ENCODE data around the gene AFAP1L1.
A peak's percentile ranks its signal among the peaks of the same experiment; 100 is the strongest.

The AFAP1L1 gene

DNA sequence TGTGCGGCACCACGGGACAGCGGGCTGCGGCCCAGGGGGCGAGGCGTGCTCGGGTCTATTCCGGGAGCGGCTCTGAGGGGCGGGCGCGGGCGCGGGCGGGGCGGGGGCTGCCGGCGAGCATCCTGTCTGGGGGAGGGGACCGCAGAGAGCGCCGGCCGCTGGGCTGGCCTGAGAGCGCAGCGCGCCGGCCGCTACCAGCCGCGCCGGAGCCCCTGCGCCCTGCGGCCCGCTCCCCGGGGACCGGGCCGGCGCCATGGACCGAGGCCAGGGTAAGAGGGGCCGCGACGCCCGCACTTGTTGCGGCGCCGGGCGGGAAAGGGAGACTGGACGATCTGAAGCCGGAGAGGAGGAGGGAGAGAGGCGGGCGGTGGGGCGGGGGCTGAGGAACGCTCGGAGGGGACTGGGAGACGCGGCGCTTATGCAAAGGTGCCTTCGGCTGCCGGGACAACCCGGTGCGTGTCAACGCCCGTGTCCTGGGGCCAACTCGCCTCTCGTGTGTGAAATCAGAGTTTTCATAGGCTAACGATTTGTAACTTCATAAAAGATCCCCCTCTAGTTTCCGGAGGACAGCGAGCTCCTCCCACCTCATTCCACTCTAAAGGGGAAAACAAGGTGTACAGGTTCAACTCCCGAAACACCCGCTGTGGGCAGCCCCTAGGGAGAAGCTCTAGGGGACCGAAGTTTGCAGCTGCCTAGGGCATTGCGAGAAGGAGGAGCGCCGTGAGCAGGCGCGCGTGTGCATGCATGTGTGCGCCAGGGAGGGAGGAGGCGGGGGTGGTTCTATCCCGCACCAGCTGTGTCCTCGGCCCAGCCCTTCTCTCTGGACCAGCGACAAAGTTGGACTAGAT is at the start of gene AFAP1L1:
TSS of gene AFAP1L1 (plus strand) at position 144 of the 848 bp plus-strand sequence. CDS start at position 254, 110 bp downstream.
- no peak for DNase-seq (ENCODE audit: low read depth in 2 of 3, low spot score in 1 of 3)

DNA sequence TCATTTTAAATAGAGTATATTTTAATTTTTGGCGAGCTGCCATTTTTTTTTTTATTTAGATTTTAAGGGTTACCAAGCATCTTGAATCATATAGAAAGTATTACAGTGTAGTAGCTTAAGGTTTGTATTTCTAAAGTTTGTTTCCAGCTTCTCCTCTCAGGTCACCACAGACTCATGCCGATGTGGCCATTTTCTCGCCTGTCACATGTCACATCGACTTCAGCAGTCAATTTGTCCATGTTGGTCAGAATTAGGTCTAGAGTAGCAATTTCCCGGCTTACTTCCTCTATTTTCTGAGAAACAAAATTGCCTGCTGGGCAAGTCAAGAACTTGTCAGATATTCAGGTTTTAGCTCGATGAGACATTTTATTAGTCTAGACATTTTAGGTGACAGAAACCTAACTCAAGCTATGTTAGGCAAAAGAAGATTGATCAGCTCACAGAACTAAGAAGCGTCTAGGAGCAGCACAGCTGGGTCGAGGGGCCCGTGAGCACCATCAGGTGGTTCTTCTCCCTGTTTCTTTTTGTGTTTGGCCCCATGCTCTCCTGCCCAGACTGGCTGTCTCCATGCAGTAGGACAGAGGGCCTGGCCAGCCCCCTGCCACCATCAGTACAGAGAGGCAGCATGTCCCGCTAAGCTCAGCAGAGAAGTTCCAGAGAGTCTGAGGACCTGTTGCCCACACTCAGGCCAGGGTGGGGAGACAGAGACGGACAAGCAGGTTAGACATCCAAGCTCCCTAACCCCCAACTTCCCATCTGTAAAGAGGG is 48.4 kb upstream of the AFAP1L1 start:
- no peak for DNase-seq (ENCODE audit: low read depth in 2 of 3, low spot score in 1 of 3)

DNA sequence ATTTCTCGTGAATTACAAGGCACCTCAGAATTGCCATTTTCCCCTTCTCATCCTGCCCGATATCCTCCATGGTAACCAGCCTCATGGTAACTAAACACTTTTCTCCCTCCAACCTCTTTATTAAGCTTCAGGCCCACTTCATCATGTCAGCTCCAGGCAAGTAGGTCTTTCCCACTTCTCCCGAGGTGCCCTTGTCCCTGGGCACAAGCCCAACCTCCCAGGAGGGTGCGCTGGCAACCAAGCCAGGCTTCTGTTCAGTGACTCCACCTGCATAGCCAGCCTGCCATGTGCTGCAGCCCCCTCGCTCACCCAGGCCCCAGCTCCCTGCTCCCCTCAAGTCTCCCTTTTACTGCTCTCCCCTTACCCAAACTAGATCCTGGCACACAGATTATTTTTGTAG is 47.4 kb upstream of the AFAP1L1 start:
- DNase-seq (ENCODE audit: low read depth in 2 of 3, low spot score in 1 of 3) = no peak

DNA sequence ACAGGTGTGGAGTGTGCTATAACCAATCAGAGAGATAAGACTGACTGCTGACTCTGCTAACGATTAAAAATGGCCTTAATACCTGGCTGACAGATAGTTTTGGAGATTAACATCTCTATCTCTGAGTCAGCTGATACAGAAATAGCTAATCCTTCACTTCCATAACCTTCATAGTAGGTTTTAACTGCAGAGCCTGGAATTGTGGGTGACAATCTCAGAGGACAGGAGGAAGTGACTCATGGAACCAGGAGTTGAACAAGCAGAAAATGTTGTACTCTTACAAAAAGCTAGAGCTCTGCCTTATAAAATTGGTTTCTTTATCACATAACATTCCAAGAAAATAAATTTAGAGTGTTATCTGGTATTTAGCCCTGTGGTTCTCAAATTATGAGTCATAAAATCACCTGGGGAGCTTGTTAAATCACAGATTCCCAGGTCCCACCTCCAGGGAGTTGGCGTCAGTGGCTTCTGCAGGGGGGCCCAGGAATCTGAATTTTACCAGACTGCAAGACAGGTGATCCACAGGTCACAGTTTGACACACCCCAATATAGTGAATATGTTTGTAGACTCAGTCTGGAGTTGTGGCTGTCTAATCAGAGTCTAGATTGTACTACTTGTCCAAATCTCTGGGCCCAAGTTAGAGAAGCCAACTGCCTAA is 44.4 kb upstream of the AFAP1L1 start:
- no peak for DNase-seq (ENCODE audit: low read depth in 2 of 3, low spot score in 1 of 3)

DNA sequence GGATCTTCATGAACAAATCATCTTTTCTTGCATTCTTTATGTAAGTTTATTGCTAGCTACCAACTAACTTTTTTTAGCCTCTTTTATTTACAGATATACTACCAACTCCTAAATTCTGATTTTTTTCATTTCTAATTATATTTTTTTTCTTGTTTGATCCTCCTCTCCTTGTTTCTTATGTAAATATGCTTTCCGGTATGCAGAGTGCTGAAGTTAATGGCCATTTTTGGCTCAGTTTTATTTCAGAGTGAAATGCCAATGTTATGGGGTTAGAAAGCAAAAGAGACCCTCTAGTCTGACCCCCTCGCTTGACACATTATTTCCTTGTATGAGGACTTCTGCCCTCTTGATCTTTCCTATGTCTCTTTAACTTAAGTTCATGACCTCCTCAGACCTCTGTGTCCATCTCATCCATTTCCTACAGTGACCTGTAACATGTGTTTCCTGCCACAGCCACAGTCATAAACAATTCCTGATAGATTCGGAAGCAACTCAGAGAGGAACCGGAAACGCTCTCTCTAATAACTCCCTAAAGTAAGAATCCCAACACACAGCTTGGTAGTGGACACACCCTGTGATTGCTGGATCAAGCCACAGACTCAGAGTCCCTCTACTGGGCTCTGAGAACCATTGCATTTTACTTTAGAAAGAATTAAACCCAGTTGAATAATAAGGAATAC is 42.9 kb upstream of the AFAP1L1 start:
- DNase-seq (ENCODE audit: low read depth in 2 of 3, low spot score in 1 of 3) = no peak

DNA sequence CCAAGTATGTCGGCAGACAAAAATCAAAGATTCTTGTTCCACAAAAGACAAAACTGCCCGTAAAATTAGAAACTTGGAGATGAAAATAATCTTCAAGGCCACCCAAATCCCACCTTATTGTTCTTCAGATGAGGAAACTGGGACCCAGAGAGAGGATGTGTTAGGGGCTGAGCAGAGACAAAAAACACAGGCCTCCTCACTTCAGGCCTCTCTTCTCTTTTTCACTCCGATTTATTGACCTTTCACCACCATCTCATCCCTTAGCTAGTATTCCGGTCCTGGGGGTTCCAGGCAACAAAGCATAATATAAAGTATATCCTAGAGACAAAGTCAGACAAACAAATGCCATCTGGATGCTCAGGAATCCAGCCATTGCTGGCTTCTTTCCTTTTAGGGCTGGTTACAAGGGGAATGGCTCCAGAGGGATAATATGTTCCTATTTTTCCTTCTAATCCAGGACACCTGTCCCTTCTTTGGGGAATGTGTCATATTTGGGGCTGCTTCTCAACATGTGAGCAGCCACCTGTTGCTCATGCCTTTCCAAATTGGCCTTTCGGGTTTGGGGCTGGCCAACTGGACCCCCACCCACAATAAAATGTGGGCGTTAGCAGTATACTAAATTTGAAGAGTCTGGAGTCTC is 42.2 kb upstream of the AFAP1L1 start:
- no peak for DNase-seq (ENCODE audit: low read depth in 2 of 3, low spot score in 1 of 3)

DNA sequence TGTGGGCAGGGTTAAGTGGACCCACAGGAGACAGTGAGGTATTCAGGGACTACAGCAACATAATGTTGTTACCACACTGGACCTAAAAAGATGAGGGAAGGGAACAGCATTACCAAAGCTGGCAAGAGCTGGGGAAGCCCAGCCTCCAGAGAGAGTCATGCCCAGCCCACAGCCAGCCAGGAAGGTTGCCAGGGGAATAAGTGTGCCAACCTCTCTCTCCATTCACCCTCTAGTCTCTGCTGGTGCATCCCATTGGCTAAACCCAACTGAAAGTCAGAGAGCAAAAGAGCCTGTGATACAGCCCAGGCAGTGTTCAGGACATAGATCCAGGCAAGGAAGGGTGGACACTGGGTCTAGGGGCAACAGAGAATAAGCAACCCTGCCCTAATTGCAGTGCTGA is 35.8 kb upstream of the AFAP1L1 start:
- DNase-seq (ENCODE audit: low read depth in 2 of 3, low spot score in 1 of 3) = no peak

DNA sequence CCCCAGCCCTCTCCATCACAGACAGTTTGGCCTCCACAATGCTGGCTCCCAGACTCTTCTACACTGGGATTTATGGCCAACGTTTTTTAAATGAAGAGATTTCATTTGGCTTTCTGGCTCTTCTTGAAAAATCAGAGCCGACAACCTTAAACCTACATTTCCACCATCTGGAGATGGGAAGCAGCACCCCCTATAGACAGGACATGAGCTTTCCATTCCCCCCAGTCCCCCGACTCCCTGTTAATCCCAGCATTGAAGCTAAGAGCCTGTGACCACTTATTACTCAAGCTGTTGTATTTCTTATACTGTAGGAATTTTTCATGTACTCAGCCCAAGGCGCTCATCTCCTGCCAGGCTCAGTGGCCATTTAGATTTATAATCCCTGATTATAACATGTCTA is 34.0 kb upstream of the AFAP1L1 start:
- no peak for DNase-seq (ENCODE audit: low read depth in 2 of 3, low spot score in 1 of 3)

DNA sequence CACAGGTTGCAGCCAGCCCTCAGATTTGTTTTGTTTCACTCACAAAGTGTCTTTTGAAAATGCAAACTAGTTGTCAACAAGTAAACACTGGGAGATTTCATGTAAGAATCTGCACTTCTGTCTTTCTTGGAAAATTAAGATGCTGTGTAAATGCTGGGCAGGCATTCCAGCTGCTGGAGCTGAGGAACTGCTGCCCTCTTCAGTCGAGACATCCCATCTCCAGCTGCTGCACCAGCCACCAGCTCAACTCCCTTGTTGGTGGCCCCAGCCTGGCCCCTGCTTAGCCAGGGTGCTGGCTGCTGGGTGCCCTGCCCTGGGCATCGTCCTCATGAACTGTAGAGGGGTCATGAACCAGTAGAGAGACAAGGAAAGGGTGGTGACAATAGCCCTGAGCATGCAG is 33.1 kb upstream of the AFAP1L1 start:
- DNase-seq (ENCODE audit: low read depth in 2 of 3, low spot score in 1 of 3) = no peak

DNA sequence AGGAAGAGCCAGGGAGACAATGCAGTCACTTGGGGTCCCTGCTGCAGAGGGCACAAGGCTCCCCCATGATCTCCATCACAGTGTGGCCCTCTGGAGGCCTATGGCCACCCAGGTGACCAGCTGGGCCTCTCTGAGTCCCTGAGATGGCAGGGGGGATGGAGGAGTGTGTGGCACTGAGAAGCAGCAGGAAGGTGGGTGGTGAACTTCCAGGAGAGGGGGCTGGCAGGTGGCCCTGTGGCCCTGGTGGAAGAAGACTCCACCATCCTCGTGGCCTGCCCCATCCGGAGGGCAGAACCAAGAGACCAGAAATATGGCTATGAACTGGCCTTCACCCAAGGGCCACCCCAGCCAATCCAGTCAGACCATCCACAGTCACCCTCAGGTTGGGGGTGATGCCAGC is 31.7 kb upstream of the AFAP1L1 start:
- no peak for DNase-seq (ENCODE audit: low read depth in 2 of 3, low spot score in 1 of 3)

DNA sequence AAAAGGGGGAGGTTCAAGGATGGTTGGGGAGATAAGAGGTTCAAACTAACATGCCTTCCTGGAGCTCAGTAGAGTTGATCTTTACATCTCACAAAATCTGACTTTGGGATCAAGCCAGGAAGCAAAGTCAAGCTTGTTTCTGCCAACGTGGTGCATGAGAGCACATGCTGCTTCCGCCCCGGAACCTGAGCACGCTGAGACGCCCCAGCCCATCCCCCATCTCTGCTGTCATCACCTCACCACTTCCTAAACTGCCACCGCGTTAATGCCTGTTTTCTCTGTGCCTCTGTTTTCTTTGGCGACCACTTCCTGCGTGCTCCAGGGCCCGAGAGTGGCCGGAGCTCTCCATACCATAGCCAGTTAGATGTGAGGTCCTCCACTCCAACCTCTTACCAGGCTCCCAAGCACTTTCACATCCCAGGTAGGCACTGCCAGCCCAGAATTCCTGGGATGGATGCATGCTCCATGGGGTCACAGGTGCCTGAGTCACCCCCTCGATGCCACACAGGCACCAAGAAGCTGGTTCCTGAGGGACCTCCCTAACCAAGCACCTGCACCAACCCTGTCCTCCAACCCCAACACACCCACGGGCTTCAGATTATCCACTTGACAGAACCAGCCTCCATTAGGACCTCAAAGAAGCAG is 31.2 kb upstream of the AFAP1L1 start:
- DNase-seq (ENCODE audit: low read depth in 2 of 3, low spot score in 1 of 3) = peak; percentile 47 to 77 (median 67)

DNA sequence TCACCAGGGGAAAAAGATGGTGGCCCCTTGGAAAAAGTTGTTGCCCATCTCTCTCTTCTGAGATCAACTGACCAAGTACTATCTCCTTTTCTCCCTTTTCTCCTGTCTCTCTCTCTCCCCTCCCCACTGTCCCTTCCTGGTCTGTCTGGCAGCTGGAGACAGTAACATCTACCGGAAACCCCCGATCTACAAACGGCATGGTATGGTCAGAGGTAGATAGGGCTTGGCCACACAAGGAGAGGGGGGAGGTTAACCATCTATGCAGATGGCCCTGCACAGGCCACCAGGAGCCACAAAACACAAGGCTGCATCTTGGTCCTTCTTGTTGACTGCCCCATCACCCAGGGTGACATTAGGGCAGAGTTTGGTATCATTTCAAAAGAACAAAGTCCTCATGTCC is 29.3 kb upstream of the AFAP1L1 start:
- DNase-seq (ENCODE audit: low read depth in 2 of 3, low spot score in 1 of 3) = no peak

DNA sequence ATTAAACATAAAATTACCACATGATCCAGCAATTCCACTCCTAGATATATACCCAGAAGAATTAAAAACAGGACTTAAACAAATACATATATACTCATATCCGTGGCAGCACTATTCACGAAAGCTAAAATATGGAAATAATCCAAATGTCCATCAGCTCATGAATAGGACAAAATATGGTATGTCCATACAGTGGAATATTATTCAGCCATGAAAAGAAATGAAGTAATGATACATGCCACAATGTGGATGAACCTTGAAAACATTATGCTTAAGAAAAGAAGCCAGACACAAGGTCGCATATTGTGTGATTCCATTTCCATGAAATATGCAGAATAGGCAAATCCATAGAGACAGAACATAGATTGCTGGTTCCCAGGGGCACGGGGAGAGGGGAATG is 24.8 kb upstream of the AFAP1L1 start:
- DNase-seq (ENCODE audit: low read depth in 2 of 3, low spot score in 1 of 3) = no peak

DNA sequence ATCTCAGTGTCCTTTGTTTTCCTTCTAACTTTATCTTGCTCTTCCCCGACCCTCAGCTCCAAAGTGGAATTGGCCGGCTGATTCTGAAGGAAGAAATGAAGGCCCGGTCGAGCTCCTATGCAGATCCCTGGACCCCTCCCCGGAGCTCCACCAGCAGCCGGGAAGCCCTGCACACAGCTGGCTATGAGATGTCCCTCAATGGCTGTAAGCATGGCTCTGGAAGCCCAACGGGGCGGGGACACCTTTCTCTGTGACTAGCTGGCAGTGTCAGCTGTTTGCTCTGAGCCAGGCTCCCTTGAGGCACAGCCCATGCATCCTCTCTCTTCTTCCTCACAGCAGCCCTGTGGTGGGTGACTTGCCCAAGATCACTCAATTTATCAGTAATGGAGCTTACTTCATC is 23.9 kb upstream of the AFAP1L1 start:
- DNase-seq (ENCODE audit: low read depth in 2 of 3, low spot score in 1 of 3) = no peak

DNA sequence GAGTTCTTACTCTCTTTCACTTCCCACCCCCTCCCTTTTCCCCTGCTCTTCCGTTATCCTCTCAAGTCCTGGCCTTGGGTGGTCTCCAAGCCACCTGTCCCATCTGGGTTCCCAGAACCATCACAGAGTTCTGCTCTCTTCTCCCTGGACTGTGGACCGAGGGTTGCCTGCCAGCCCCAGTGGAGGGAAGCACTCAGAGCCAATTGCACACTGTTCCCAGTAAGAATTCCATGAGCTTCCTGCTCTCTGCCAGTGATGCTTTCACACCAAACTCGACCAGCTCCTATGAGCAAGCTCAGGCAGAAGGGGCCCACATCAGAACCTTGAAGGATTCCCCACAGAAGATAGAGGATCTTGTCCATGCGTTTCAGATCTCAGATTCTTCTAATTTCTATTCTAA is 20.1 kb upstream of the AFAP1L1 start:
- no peak for DNase-seq (ENCODE audit: low read depth in 2 of 3, low spot score in 1 of 3)

DNA sequence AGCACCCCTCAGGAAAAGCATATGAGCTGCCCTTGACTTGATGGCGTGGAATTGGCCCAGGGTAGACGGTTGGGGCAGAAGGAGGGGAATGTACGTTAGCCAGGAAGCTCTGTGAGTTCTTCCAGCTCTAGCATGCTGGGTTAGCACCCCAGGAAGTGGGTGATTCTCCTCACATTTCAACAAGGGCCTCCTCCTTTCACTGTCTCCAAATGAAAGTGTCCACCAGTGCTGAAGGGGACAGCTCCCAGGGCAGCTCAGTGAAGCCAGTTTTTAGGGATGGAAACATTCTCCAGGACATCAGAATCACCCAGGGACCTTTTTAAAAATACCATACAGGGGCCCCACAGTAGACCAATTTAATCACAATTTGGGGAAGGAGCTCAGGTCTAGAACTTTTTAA is 17.2 kb upstream of the AFAP1L1 start:
- no peak for DNase-seq (ENCODE audit: low read depth in 2 of 3, low spot score in 1 of 3)

DNA sequence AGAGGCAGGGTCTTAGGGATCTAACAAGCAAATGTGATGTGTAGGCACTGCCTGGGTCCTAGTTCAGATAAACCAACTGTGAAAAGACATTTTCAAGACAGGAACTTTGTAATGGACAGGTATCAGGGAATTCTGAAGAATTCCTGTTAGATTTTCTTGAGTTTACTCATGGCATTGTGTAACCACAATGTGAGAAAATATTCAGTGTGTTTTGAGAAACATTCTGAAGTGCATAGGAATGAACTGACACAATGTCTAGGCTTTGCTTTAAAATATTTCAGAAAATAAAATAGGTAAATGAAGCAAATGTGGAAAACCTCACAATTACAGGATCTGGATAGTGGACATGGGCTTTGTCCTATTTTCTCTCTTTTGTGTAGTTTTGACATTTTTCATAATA is 15.2 kb upstream of the AFAP1L1 start:
- no peak for DNase-seq (ENCODE audit: low read depth in 2 of 3, low spot score in 1 of 3)

DNA sequence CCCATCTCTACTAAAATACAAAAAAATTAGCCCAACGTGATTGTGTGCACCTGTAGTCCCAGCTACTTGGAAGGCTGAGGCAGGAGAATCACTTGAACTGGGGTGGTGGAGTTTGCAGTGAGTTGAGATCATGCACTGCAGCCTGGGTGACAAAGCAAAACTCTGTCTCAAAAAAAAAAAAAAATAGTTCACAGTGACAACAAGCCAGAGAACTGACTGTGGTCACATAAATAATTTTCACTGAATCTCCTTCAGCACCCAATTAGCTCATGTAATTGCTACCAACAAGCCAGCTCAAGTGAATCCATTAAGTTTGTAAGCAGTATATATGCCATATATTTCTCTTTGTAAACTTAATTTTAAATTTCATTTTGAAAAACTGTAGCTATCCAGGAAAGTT is 14.5 kb upstream of the AFAP1L1 start:
- no peak for DNase-seq (ENCODE audit: low read depth in 2 of 3, low spot score in 1 of 3)

DNA sequence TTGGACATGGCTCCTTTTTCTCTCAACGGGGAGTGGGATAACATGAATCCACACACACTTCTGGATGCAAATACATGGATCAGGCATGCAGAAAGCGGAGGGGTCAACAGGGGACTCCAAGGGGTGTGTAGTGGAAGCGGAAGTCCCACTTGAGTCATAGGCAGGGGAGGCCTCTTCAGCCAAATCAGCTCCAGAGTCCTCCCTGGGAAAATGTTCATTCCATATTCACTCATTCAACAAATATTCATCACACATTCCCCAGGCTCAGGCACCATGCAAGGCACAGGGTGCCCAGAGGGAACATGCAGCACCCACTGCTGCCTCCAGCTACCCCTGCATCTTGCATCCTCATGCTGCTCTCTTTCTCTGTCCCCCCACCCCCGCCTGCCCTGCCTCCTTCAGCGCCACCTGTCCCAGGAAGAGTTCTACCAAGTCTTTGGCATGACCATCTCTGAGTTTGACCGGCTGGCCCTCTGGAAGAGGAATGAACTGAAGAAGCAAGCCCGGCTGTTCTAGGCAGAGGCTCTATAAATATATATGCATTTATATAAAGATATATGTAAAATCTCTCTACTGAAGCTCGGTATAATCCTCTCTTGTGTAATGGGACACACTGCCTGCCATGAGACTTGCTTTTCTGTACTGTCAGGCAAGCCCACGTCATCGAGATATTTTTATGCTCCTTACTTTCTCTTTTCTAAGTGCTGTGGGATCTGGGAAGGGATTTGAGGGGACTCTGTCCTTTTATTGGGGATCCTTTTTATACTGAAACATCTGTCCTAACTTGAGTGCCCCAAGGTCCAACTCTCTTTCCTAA is 13.6 kb upstream of the AFAP1L1 start:
- no peak for DNase-seq (ENCODE audit: low read depth in 2 of 3, low spot score in 1 of 3)

DNA sequence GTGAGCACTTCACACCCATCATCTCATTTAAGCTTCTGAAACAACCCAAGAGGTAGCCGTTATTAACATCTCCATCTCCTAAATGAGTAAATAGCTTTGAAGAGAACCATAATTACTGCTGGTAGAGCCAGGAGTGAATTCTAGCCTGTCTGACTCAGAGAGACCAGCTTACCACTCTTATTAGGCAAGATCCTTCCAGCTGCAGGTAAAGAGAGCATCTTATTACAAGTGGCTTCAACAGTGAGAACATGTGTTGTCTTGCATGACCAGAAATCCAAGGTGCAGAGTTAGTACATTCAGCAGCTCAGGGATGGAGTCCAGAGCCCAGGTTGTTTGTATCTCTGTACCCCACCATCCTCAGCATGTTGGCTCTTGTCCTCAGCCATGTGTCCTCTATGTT is 10.9 kb upstream of the AFAP1L1 start:
- no peak for DNase-seq (ENCODE audit: low read depth in 2 of 3, low spot score in 1 of 3)

All from stimulated activated CD4-positive, alpha-beta T cell treated with anti-CD3 and anti-CD28 coated beads, Interleukin-12 subunit alpha, Interleukin-12 subunit beta, amount 100 ng/mL, for 48 hours (primary cell).